Ascending aorta (tissue), 2 donors: ENCODE data around the gene TXNDC9. TPM values are rescaled to one million over a fixed set of nuclear protein-coding genes. Genes with fewer than 3 reads are reported as not detected.

ENCODE experiments used
- DNase-seq, 2 donors: peaks; one replicate each; pipeline ENCODE4 v3.0.0-alpha.2; 2019; ENCODE audit warnings: low spot score in 2 of 2
- H3K27ac ChIP-seq, 2 donors: fragments of 200-600 bp; sonication (generic); one replicate each; pipeline ENCODE4 v1.5.1; 2016 to 2017; ENCODE audit warnings: mild to moderate bottlenecking in 1 of 2
- H3K27me3 ChIP-seq: fragments of 200-600 bp; sonication (generic); one replicate; pipeline ENCODE4 v1.5.1; 2017
- H3K36me3 ChIP-seq, 2 donors: fragments of 200-600 bp; sonication (generic); one replicate each; pipeline ENCODE4 v1.5.1; 2016
- H3K4me1 ChIP-seq, 2 donors: fragments of 200-600 bp; sonication (generic); one replicate each; pipeline ENCODE4 v1.5.1; 2016 to 2017; ENCODE audit warnings: mild to moderate bottlenecking in 1 of 2
- H3K4me3 ChIP-seq, 2 donors: fragments of 200-600 bp; sonication (generic); one replicate each; pipeline ENCODE4 v1.5.1; 2016 to 2017; ENCODE audit warnings: mild to moderate bottlenecking in 1 of 2
- H3K9me3 ChIP-seq, 2 donors: fragments of 200-600 bp; sonication (generic); one replicate each; pipeline ENCODE4 v1.5.1; 2016
- CTCF ChIP-seq, 3 experiments: fragments of 200-600 bp in 2 of 3; fragments of 450-650 bp in 1 of 3; sonication (generic) in 2 of 3; IDR thresholded peaks; one replicate each; pipeline ENCODE4 v1.5.1; 2016 to 2019; ENCODE audit warnings: antibody characterized with exemption in 3 of 3, mild to moderate bottlenecking in 1 of 3, moderate library complexity in 1 of 3
- intact Hi-C: fragments of 100-400 bp; cut with DNase I; formaldehyde crosslinking; loops from one replicate; pipeline ENCODE4 v1.15.1; 2023
- total RNA-seq: library from RNA; depleted of rRNA; stranded (reverse); fragments of >200 nt; gene quantifications from one replicate; pipeline ENCODE4 v1.1.0, GENCODE V29; 2016

The TXNDC9 gene
- 34.3 TPM for total RNA-seq

DNA sequence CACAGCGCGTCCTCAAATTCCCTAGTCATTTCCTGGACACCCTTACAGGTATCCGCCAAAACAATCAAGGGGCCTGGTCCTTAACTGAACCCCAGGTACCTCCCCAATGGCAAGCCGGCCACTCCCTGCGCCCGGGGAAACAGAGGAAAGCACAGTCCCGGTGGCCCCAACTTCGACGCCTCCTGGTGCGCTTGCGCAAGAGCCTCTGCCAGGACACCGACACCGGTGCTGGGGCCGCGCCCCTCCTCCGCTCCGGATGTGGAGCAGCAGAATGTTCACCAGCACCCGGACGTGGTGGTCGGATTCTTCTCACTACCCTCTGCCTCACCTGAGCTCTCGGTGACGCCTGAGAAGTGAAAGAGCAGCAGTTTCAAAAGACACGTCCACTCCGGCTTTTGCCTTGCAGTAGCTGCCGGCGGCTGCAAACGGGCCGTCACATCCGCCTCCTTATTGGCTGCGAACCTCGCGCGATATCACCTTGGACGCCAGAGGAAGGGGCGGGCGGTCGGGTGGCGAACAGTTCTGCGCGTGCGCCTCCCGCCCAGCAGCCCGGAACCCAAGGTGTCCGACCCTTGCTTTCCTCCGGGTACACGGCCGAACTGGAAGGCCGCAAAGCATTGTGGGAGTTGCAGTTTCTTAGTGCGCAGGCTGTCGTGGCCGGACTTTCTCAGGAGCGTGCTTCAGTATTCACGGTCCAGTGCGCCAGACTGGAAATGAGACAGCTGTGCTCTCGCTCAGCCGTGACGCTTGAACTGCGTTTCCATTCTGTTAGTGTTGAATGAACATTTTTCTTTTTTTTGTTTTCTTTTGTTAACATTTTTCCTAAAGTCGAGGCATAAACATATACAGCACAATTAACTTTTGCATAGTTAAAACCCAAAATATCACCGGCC, at the start of gene TXNDC9:
Gene TXNDC9, minus strand, starts transcription at position 423 of the 893 bp plus-strand sequence. CDS start 3,123 bp downstream, outside the sequence.
- Histone ChIP-seq H3K36me3 (peaks cover 8 to 15% of the 10 kb centered on the region in 2 donors), H3K9me3 (no peaks in the 10 kb centered on the region), H3K4me1 (peaks cover 6 to 11% of the 10 kb centered on the region in 2 donors), H3K4me3 (peak within 1 kb of the TSS; percentile 72 to 82), H3K27me3 (no peaks in the 10 kb centered on the region), H3K27ac (peak within 1 kb of the TSS; percentile 86 to 96)
- TF ChIP-seq CTCF (IDR thresholded peaks at IDR 0.05) = no peak
- peak; percentile 94 to 99 for DNase-seq
- intact Hi-C loops = loop anchor here (1.0 to 10.0 kb wide), 7 partner anchors 51 to 1226 kb away; partner anchors contain the start of genes COA5, LIPT1, MITD1 and MRPL30

GRCh38 chr2:99382143-99382542, 46.0 kb upstream of the TXNDC9 start:
- no peak for TF ChIP-seq CTCF (IDR thresholded peaks at IDR 0.05)
- no peaks in the 10 kb centered on the region for H3K9me3 ChIP-seq
- intact Hi-C loops = no loop called here
- H3K36me3 ChIP-seq = peaks cover 34 to 57% of the 10 kb centered on the region in 2 donors
- no peak overlapping the region for H3K4me3 ChIP-seq
- no peaks in the 10 kb centered on the region for H3K27me3 ChIP-seq
- H3K27ac ChIP-seq = no peak overlapping the region
- no peaks in the 10 kb centered on the region for H3K4me1 ChIP-seq
- no peak for DNase-seq

DNA sequence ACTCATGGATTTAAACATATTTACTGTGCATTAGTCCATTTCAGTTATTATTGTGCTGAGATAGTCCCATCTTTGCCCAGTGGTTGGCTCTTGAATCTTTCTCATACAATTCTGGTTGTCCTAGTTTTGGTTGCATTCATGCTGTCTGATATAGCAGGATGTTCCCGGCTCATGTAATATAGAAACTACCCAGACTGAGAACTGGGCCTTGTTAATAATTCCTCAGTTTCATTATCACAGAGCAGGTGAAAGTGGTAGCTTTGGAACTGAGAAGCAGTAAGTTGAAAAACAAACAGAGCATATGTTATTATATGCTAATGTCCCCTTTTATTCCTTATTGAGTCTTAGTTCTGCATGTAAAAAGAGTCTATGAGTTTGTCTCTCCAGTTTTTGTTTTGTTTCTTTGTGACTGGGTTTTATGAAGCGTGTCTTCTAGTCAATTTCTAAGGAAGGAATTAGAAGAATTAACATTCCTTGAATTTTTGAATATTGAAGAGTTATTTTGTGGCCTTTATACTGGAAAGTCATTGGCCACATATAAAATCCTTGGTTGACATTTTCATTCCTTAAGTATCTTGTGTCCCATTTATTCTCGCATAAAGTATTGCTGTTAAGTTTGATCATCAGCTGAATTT, 44.4 kb upstream of the TXNDC9 start:
- no peak for DNase-seq
- intact Hi-C loops = no loop called here
- H3K9me3 ChIP-seq = no peaks in the 10 kb centered on the region
- no peaks in the 10 kb centered on the region for H3K27me3 ChIP-seq
- peaks cover 40 to 71% of the 10 kb centered on the region in 2 donors for H3K36me3 ChIP-seq
- no peak overlapping the region for H3K27ac ChIP-seq
- no peaks in the 10 kb centered on the region for H3K4me1 ChIP-seq
- no peak for TF ChIP-seq CTCF (IDR thresholded peaks at IDR 0.05)
- H3K4me3 ChIP-seq = no peak overlapping the region

DNA sequence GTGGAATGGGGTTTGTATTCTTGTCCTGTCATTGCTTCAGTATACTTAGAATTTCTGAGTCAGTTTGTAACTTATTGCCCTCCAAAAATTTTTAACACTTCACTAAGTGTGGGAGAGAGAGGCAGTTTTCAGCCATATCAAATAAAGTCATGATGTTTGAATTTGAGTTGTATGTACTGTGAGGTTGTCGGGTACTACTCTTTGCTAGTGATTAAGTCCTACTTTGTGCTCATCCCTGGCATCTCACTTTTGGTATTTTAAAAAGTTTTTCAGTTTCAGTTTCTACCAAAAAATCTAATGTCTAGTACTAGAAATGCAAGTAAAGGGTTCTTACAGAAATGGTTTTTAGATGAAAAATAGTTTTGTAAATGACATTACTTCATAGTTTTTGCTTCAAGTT, 41.7 kb upstream of the TXNDC9 start:
- TF ChIP-seq CTCF (IDR thresholded peaks at IDR 0.05) = no peak
- Histone ChIP-seq H3K27ac (no peak overlapping the region), H3K9me3 (peaks cover 0 to 9% of the 10 kb centered on the region in 2 donors), H3K4me1 (no peaks in the 10 kb centered on the region), H3K36me3 (peaks cover 41 to 76% of the 10 kb centered on the region in 2 donors), H3K4me3 (no peak overlapping the region), H3K27me3 (no peaks in the 10 kb centered on the region)
- intact Hi-C loops = no loop called here
- DNase-seq = no peak

DNA sequence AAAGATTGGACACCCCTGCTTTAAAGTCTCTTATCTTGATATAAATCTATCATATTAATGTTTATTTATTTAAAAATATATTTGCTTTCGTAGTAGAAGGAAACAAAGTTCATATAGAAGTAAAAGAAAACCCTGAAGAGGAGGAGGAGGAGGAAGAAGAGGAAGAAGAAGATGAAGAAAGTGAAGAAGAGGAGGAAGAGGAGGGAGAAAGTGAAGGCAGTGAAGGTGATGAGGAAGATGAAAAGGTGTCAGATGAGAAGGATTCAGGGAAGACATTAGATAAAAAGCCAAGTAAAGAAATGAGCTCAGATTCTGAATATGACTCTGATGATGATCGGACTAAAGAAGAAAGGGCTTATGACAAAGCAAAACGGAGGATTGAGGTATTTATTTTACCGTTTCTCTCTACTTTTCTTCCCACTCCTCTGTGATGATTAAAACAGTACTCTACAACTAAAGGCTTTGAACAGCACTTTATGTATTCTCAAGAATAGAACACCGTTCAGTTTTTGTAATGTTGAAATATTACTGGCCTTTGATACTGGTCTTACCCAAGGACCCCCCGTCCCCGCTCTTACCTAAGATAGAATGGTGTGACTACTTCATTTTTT, 40.2 kb upstream of the TXNDC9 start:
- intact Hi-C loops = no loop called here
- Histone ChIP-seq H3K36me3 (peaks cover 44 to 82% of the 10 kb centered on the region in 2 donors), H3K27me3 (no peaks in the 10 kb centered on the region), H3K4me1 (no peaks in the 10 kb centered on the region), H3K27ac (no peak overlapping the region), H3K9me3 (peaks cover 0 to 9% of the 10 kb centered on the region in 2 donors), H3K4me3 (no peak overlapping the region)
- TF ChIP-seq CTCF (IDR thresholded peaks at IDR 0.05) = no peak
- no peak for DNase-seq
